ENCODE results near the gene ANG.
"Not testable (repeated sequence)": the region's sequence is repeated elsewhere in the genome, so short reads cannot be mapped to it uniquely, and the experiment has no call there.

ANG gene

DNA sequence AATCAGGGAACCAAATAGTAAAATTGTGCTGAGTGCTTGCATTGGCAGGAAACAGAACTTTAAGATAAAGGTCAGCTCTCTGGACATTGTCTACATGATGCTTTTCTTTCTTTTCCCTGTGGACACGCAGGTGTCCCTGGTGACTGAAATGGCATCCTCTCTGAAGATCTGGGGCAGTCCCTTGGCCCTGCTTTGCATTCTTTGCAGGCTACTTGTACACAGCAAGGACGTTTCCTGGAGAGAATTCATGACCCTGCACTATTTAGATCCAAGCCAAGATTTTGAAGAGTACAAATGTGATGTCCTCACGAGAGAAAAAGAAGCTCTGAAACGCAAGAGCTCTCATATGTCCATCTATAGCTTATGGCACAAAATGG is 45.9 kb downstream of the ANG start (continued):
- TF ChIP-seq KLF17 (tag by site-specific recombination; IDR thresholded peaks at IDR 0.05): no peak
- TF ChIP-seq ZNF626 (tag by site-specific recombination; IDR thresholded peaks at IDR 0.05): no peak
- TF ChIP-seq ZXDB (tag by site-specific recombination; IDR thresholded peaks at IDR 0.05): no peak
- no peak for TF ChIP-seq ZNF391 (tag by site-specific recombination; IDR thresholded peaks at IDR 0.05; ENCODE audit: borderline replicate concordance, low read depth)
- TF ChIP-seq ZNF549 (tag by site-specific recombination; IDR thresholded peaks at IDR 0.05): no peak

DNA sequence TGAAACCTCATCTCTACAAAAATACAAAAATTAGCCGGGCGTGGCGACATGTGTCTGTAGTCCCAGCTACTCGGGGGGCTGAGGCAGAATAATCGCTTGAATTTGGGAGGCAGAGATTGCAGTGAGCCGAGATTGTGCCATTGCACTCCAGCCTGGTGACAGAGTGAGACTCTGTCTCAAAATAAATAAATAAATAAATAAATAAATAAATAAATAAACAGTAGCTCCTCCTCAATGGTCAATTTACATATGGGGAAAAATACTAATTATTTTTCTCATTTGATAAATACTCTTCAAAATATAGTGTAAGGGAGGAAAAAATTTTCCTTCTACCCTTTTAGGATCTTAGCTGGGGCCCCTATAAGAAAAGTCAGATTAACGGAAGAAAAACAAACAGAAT is 49.7 kb downstream of the ANG start:
- H3K4me3 ChIP-seq (ENCODE audit: low read depth, low read length); H3K27ac ChIP-seq (ENCODE audit: extremely low read depth, low read depth, low read length); H3K36me3 ChIP-seq (ENCODE audit: control insufficient read depth in 2 of 2, insufficient read depth in 1 of 2, low read length in 2 of 2); H3K4me1 ChIP-seq (ENCODE audit: control insufficient read depth, insufficient read depth, low read length); H3K9me3 ChIP-seq (ENCODE audit: control insufficient read depth, insufficient read depth, low read depth, low read length); POLR2A ChIA-PET: not testable (repeated sequence)
- CTCF ChIA-PET: interaction anchor here (1.5 kb wide), 1 partner anchor 233 kb away, joined by 5 read pairs; no protein-coding TSS in a partner anchor
- TF ChIP-seq ZBTB8A (tag by site-specific recombination; IDR thresholded peaks at IDR 0.05): peak; percentile 55; the same call in 1 of the 2 replicates
- TF ChIP-seq ZNF629 (tag by site-specific recombination; IDR thresholded peaks at IDR 0.05): 0 out of 2 replicates have a peak, but pooled peaks have one; percentile 44
- TF ChIP-seq REST (tag by site-specific recombination; IDR thresholded peaks at IDR 0.05): peak; percentile 53; the same call in 1 of the 2 replicates
- peak; percentile 18; the same call in 1 of the 2 replicates for TF ChIP-seq ZNF341 (tag by site-specific recombination; IDR thresholded peaks at IDR 0.05; ENCODE audit: low read depth)
- peak; percentile 69 for TF ChIP-seq ZNF426 (tag by site-specific recombination; IDR thresholded peaks at IDR 0.05)
- TF ChIP-seq, protein P1, sequence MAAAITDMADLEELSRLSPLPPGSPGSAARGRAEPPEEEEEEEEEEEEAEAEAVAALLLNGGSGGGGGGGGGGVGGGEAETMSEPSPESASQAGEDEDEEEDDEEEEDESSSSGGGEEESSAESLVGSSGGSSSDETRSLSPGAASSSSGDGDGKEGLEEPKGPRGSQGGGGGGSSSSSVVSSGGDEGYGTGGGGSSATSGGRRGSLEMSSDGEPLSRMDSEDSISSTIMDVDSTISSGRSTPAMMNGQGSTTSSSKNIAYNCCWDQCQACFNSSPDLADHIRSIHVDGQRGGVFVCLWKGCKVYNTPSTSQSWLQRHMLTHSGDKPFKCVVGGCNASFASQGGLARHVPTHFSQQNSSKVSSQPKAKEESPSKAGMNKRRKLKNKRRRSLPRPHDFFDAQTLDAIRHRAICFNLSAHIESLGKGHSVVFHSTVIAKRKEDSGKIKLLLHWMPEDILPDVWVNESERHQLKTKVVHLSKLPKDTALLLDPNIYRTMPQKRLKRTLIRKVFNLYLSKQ (tag by site-specific recombination; IDR thresholded peaks at IDR 0.05; ENCODE audit: borderline replicate concordance): peak; percentile 71; the same call in 1 of the 2 replicates
- TF ChIP-seq ZNF623 (tag by site-specific recombination; IDR thresholded peaks at IDR 0.05): peak; percentile 72
- 0 out of 2 replicates have a peak, but pooled peaks have one; percentile 57 for TF ChIP-seq ZNF19 (tag by site-specific recombination; IDR thresholded peaks at IDR 0.05; ENCODE audit: low read depth)
- TF ChIP-seq ZNF530 (tag by site-specific recombination; IDR thresholded peaks at IDR 0.05; ENCODE audit: low read depth): 0 out of 2 replicates have a peak, but pooled peaks have one; percentile 63
- peak; percentile 49; the same call in 1 of the 2 replicates for TF ChIP-seq ZNF433 (tag by site-specific recombination; IDR thresholded peaks at IDR 0.05; ENCODE audit: low read depth)
- TF ChIP-seq, protein P2, sequence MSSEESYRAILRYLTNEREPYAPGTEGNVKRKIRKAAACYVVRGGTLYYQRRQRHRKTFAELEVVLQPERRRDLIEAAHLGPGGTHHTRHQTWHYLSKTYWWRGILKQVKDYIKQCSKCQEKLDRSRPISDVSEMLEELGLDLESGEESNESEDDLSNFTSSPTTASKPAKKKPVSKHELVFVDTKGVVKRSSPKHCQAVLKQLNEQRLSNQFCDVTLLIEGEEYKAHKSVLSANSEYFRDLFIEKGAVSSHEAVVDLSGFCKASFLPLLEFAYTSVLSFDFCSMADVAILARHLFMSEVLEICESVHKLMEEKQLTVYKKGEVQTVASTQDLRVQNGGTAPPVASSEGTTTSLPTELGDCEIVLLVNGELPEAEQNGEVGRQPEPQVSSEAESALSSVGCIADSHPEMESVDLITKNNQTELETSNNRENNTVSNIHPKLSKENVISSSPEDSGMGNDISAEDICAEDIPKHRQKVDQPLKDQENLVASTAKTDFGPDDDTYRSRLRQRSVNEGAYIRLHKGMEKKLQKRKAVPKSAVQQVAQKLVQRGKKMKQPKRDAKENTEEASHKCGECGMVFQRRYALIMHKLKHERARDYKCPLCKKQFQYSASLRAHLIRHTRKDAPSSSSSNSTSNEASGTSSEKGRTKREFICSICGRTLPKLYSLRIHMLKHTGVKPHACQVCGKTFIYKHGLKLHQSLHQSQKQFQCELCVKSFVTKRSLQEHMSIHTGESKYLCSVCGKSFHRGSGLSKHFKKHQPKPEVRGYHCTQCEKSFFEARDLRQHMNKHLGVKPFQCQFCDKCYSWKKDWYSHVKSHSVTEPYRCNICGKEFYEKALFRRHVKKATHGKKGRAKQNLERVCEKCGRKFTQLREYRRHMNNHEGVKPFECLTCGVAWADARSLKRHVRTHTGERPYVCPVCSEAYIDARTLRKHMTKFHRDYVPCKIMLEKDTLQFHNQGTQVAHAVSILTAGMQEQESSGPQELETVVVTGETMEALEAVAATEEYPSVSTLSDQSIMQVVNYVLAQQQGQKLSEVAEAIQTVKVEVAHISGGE (tag by site-specific recombination; conservative IDR thresholded peaks at IDR 0.05; ENCODE audit: low read depth): peak; percentile 59
- 0 out of 2 replicates have a peak, but pooled peaks have one; percentile 69 for TF ChIP-seq ZNF292 (tag by site-specific recombination; IDR thresholded peaks at IDR 0.05; ENCODE audit: borderline replicate concordance, low read depth)
- peak; percentile 41; the same call in 1 of the 2 replicates for TF ChIP-seq ZNF140 (tag by site-specific recombination; IDR thresholded peaks at IDR 0.05)
- 0 out of 2 replicates have a peak, but pooled peaks have one; percentile 50 for TF ChIP-seq ZNF558 (tag by site-specific recombination; IDR thresholded peaks at IDR 0.05)
- 0 out of 2 replicates have a peak, but pooled peaks have one; percentile 7 for TF ChIP-seq ZNF654 (tag by site-specific recombination; IDR thresholded peaks at IDR 0.05; ENCODE audit: low read depth)
- TF ChIP-seq ZNF555 (tag by site-specific recombination; conservative IDR thresholded peaks at IDR 0.05): peak; percentile 70
- peak; percentile 62; the same call in 1 of the 2 replicates for TF ChIP-seq ZNF266 (tag by site-specific recombination; IDR thresholded peaks at IDR 0.05; ENCODE audit: low read depth)
- TF ChIP-seq ZNF510 (tag by site-specific recombination; IDR thresholded peaks at IDR 0.05; ENCODE audit: insufficient replicate concordance): peak; percentile 68
- TF ChIP-seq ZNF394 (tag by site-specific recombination; IDR thresholded peaks at IDR 0.05; ENCODE audit: borderline replicate concordance): peak; percentile 88
